SW 1271 (cell line): ENCODE data around the gene WDR46.
A peak's percentile ranks its signal among the peaks of the same experiment; 100 is the strongest.
"Not testable (repeated sequence)": the region's sequence is repeated elsewhere in the genome, so short reads cannot be mapped to it uniquely, and the experiment has no call there.

Experiments
- DNase-seq, 2 experiments: peaks; one replicate each; lab custom pipeline; 2025; lab: John Stamatoyannopoulos, UW

The WDR46 gene

GRCh38 chr6:33288141-33288920 is 708 bp downstream of the WDR46 start:
- no peak for DNase-seq

GRCh38 chr6:33286946-33287914 is 1.8 kb downstream of the WDR46 start:
- DNase-seq: no peak

DNA sequence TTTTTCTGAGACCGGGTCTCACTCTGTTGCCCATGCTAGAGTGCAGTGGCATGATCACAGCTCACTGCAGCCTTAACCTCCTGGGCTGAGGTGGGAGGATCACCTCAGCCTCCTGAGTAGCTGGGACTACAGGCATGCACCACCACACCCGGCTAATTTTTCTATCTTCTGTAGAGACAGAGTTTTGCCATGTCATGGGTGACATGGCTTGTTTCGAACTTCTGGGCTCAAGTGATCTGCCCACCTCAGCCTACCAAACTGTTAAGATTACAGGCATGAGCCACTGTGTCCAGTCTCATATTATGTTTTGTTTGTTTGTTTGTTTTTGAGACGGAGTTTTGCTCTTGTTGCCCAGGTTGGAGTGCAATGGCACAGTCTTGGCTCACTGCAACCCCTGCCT is 3.8 kb downstream of the WDR46 start:
- not testable (repeated sequence) for DNase-seq

GRCh38 chr6:33280539-33280938 is 8.5 kb downstream of the WDR46 start:
- DNase-seq: no peak

GRCh38 chr6:33279971-33280511 is 9.0 kb downstream of the WDR46 start:
- peak; percentile 42 to 55 for DNase-seq

- no peak for DNase-seq
Measured at GRCh38 chr6:33279257-33279695, 9.8 kb downstream of the WDR46 start.

DNA sequence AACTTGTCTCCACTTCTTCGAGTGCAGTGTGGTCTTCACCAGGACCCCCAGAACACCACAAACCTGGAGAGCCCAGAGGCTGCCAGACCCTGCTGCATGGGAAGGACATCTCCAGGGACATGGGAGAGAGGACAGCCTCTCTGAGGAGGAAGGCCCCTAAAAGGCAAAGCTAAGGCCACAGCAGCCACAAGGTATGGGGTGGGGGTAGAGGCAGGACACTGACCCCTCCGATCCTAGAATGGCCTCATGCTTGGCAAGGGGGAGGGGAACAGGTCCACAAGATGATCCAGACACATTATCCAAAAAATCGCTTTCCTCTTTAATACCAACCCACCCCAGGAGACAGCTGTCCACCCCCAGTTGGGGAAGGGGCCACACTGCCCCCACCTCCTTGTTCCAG is 10.2 kb downstream of the WDR46 start:
- no peak for DNase-seq

- DNase-seq: no peak
Measured at GRCh38 chr6:33278392-33278741, 10.7 kb downstream of the WDR46 start.

DNA sequence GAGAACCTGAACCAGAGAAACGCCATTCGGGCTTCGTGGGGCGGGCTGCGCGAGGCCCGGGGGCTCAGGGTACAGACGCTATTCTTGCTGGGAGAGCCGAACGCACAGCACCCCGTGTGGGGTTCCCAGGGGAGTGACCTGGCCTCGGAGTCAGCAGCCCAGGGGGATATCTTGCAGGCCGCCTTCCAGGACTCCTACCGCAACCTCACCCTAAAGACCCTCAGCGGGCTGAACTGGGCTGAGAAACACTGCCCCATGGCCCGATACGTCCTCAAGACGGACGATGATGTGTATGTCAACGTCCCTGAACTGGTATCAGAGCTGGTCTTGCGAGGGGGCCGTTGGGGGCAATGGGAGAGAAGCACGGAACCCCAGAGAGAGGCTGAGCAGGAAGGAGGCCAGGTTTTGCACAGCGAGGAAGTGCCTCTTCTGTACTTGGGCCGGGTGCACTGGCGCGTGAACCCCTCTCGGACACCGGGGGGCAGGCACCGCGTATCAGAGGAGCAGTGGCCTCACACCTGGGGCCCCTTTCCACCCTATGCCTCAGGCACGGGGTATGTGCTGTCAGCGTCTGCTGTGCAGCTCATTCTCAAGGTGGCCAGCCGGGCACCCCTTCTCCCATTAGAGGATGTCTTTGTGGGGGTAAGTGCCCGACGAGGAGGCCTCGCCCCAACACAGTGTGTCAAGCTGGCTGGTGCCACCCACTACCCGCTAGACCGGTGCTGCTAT is 11.2 kb downstream of the WDR46 start:
- DNase-seq: peak in 1 of 2 experiments; percentile 12

- peak; percentile 40 to 60 for DNase-seq
Measured at GRCh38 chr6:33276864-33277662, 12.0 kb downstream of the WDR46 start, which contains the start of gene B3GALT4. Gene B3GALT4 (plus strand): TSS chr6:33277123. CDS start chr6:33277420, 297 bp downstream.

DNA sequence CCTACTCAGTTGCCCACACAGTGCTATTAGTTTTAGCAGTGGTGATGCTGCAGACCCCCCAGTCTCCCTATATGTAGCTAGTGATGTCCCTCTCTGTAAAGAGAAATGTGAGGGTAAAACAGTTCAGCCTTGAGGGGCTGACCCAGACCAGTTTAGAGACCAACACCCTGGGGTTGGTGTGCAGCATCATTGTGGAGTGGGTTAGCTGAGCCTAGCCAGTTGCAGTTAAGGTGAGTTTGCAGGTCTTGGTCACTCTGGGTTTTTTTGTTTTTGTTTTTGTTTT is 12.5 kb downstream of the WDR46 start:
- DNase-seq: no peak

DNA sequence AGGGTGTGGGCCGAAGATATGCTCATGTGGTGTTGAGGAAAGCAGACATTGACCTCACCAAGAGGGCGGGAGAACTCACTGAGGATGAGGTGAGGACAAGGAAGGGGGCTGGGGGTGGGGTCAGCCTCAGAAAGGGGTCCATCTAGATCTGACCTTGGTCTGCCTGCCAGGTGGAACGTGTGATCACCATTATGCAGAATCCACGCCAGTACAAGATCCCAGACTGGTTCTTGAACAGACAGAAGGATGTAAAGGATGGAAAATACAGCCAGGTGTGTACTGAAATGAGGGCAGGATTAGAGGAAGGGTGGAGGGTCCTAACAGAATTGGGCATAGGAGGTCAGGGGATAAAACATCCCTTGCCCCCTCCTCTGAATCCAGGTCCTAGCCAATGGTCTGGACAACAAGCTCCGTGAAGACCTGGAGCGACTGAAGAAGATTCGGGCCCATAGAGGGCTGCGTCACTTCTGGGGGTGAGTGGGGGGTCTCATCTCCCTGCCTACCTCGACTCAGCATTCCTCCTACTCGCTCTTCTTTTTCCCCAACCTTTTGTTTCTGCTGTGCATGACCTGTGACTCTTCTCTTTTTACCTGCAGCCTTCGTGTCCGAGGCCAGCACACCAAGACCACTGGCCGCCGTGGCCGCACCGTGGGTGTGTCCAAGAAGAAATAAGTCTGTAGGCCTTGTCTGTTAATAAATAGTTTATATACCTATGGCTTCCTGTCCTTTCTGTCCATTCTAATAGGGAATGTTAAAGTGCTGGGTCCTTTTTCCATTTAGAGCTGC is 13.1 kb downstream of the WDR46 start:
- not testable (repeated sequence) for DNase-seq

DNA sequence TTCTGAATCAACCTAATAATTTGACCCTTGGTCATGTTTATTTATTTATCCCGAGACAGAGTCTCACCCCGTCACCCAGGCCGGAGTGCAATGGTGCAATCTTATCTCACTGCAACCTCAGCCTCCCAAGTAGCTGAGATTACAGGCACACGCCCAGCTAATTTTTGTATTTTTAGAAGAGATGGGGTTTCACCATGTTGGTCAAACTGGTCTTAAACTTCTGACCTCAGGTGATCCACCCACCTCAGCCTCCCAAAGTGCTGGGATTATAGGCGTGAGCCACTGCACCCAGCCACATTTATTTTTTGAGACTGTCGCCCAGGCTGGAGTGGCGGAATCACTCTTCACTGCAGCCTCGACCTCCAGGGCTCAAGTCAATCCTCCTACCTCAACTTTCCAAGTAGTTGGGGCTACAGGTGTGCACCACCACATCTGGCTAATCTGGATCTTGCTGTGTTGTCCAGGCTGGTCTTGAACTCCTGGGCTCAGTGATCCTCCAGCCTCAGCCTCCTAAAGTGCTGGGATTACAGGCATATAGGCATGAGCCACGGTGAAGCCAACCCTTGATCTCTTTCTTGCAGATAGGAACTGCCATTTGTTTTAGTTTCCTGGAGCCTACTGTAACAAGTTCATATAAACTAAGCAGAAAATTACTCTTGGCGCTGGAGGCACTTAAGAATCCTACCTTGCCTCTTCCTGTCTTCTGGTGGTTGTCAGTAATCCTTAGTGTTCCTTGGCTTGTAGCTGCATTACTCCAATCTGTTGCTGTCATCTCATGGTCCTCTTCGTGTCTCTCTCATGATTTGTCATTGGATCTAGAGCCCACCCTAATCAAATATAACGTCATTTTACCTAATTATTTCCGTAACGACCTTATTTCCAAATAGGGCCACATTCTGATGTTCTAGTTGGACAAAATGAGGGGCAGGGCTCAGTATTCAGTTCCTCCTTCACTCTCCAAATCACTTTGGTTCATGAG is 14.8 kb downstream of the WDR46 start:
- DNase-seq: no peak

- DNase-seq: no peak
Measured at GRCh38 chr6:33273129-33273923, 15.7 kb downstream of the WDR46 start.

DNA sequence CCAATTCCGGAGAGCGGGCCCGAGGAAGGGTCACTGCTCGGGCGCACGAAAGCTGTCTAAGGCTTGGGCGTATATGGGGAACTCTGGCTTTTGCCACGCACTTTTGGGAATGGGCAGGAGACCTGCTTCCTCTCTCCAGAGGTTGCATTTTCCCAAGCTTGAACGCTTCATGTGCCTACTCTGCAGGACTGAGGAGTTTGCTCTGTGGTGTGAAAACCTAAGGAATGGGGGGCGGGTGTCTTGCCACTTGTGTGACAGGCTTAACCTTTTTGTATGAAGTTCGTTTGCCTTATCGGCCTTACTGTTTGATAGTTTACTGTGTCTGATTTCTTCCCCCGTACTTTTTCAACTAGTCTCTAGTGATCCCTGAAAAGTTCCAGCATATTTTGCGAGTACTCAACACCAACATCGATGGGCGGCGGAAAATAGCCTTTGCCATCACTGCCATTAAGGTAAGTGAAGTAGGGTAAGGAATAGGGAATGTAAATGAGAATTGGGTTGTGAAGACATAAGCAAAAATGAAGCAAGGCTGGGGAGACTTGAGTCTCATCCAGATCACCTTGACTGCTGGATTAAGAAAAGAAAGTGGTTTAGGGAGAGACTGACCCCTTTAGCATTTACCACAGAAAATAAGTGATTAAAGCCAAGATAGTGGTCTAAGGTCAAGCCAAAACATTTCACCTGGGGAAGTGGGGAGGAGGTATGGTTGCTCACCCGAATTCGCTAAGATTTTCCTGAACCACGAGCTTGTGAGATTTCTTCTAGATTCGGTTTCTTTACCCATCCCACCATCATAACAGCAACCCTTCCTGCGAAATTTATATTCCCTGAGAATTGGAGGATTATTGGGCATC is 16.5 kb downstream of the WDR46 start:
- DNase-seq: no peak

DNA sequence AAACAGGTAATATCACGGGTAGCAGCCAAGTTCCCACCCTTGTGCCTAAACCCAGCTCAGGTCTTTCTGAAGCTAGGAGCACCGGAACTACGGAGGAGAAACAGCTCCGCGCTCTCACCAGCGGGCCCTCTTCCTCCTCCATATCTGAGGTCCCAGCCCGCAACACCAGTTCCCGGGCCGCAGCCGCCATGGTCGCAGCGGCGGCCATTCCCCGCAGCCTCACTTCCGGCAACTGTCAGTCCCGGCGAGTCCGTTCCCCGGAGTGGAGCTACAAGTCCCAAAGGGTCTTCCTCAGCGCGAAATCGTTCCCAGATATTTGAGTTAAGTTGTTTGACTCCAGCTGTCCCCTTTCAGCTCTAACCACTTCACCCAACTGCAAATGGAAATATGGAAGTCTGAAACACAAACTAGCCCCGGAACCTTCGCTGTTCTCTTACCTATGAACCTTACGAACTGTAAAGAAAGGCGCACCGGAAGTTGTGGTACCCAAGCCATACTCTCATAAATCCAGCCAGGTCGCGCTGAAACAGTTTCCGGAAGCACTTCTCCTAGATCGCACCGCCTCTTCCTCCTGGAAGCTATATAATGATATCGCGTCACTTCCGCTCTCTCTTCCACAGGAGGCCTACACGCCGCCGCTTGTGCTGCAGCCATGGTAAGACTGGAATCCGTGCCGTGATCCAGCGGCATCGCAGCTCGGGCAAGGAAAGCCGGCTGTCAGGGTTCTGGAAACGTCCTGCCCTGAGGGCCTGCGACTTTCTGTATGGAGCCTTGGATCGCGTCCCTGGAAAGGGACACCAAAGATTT is 17.4 kb downstream of the WDR46 start, which contains the start of the genes RPS18 and VPS52:
Gene RPS18, plus strand, starts transcription at position 608 of the 807 bp plus-strand sequence. Its CDS starts 45 bp downstream, at position 653.
Gene VPS52, minus strand, starts transcription at position 409 of the 807 bp plus-strand sequence. Its CDS starts 201 bp downstream, at position 208.
- peak; percentile 90 to 98 for DNase-seq
